ENCODE measurements around the gene DDIT3.
A peak's percentile ranks its signal among the peaks of the same experiment; 100 is the strongest.

The DDIT3 gene

GRCh38 chr12:57535764-57536596 lies 15.7 kb upstream of the DDIT3 start:
- no peak overlapping the region for H3K4me3 Mint-ChIP-seq
- H3K4me1 Mint-ChIP-seq, result peaks cover 13% of the 10 kb centered on the region
- H3K27ac Mint-ChIP-seq, result no peak overlapping the region
- no peak for TF ChIP-seq CTCF (IDR thresholded peaks at IDR 0.05)
- H3K36me3 Mint-ChIP-seq (ENCODE audit: low read depth), result peaks cover 77% of the 10 kb centered on the region
- no peaks in the 10 kb centered on the region for H3K9me3 Mint-ChIP-seq
- peaks cover 5% of the 10 kb centered on the region for H3K27me3 Mint-ChIP-seq (ENCODE audit: low read depth, poor library complexity)
- no peak for DNase-seq

GRCh38 chr12:57534991-57535543 lies 14.8 kb upstream of the DDIT3 start:
- Mint-ChIP-seq H3K27me3 (ENCODE audit: low read depth, poor library complexity) (peaks cover 5% of the 10 kb centered on the region), H3K9me3 (no peaks in the 10 kb centered on the region), H3K27ac (no peak overlapping the region), H3K36me3 (ENCODE audit: low read depth) (peaks cover 78% of the 10 kb centered on the region), H3K4me1 (peaks cover 5% of the 10 kb centered on the region), H3K4me3 (no peak overlapping the region)
- no peak for DNase-seq
- no peak for TF ChIP-seq CTCF (IDR thresholded peaks at IDR 0.05)

- Mint-ChIP-seq H3K4me3 (no peak overlapping the region), H3K9me3 (no peaks in the 10 kb centered on the region), H3K27me3 (ENCODE audit: low read depth, poor library complexity) (peaks cover 5% of the 10 kb centered on the region), H3K27ac (no peak overlapping the region), H3K36me3 (ENCODE audit: low read depth) (peaks cover 85% of the 10 kb centered on the region), H3K4me1 (peaks cover 5% of the 10 kb centered on the region)
- TF ChIP-seq CTCF (IDR thresholded peaks at IDR 0.05), result no peak
- no peak for DNase-seq
These were observed 13.9 kb upstream of the DDIT3 start for GRCh38 chr12:57534250-57534649.

- peaks cover 75% of the 10 kb centered on the region for H3K36me3 Mint-ChIP-seq (ENCODE audit: low read depth)
- no peak overlapping the region for H3K4me3 Mint-ChIP-seq
- peaks cover 5% of the 10 kb centered on the region for H3K27me3 Mint-ChIP-seq (ENCODE audit: low read depth, poor library complexity)
- no peaks in the 10 kb centered on the region for H3K9me3 Mint-ChIP-seq
- H3K4me1 Mint-ChIP-seq, result no peaks in the 10 kb centered on the region
- no peak for DNase-seq
- H3K27ac Mint-ChIP-seq, result peak overlapping the region; percentile 14
- no peak for TF ChIP-seq CTCF (IDR thresholded peaks at IDR 0.05)
These were observed 12.8 kb upstream of the DDIT3 start for GRCh38 chr12:57533108-57533507.

GRCh38 chr12:57531836-57532235 lies 11.5 kb upstream of the DDIT3 start:
- Mint-ChIP-seq H3K36me3 (ENCODE audit: low read depth) (peaks cover 69% of the 10 kb centered on the region), H3K4me3 (no peak overlapping the region)
- DNase-seq, result no peak

More at GRCh38 chr12:57531836-57532235, 11.5 kb upstream of the DDIT3 start:
- peaks cover 5% of the 10 kb centered on the region for H3K27me3 Mint-ChIP-seq (ENCODE audit: low read depth, poor library complexity)
- H3K27ac Mint-ChIP-seq, result peak overlapping the region; percentile 66
- H3K9me3 Mint-ChIP-seq, result no peaks in the 10 kb centered on the region
- TF ChIP-seq CTCF (IDR thresholded peaks at IDR 0.05), result no peak
- H3K4me1 Mint-ChIP-seq, result peaks cover 3% of the 10 kb centered on the region

All from nephron progenitor cell (in vitro differentiated cells).